Calu3 (cell line): ENCODE data around the gene MBNL2. TPM values are rescaled to one million over a fixed set of nuclear protein-coding genes. Genes with fewer than 3 reads are reported as not detected.

Source experiments
- BruUV-seq: library from RNA; stranded (reverse); fragments of 400-500 nt; replicated peaks from 2 replicates; lab custom pipeline; 2021; lab: Mats Ljungman, UMichigan
- CTCF ChIA-PET: fragments of 300-600 bp; sonication (Branson Sonifier 250); formaldehyde crosslinking; loops from one replicate; lab custom pipeline; 2022; ENCODE audit warnings: antibody characterized with exemption; lab: Charles Lee
- DNase-seq: peaks from one replicate; pipeline ENCODE4 v3.0.0; 2022
- H3K27ac Mint-ChIP-seq: one replicate; pipeline ENCODE4 v1.8.0; 2022; ENCODE audit warnings: mixed read lengths; ENCODE audit not compliant: unreplicated experiment
- H3K27me3 Mint-ChIP-seq: one replicate; pipeline ENCODE4 v1.8.0; 2022; ENCODE audit warnings: mixed read lengths; ENCODE audit not compliant: unreplicated experiment
- H3K36me3 Mint-ChIP-seq: one replicate; pipeline ENCODE4 v1.8.0; 2022; ENCODE audit warnings: mild to moderate bottlenecking, moderate library complexity, mixed read lengths; ENCODE audit not compliant: insufficient read depth, unreplicated experiment
- H3K4me1 Mint-ChIP-seq: one replicate; pipeline ENCODE4 v1.8.0; 2022; ENCODE audit warnings: mild to moderate bottlenecking, low read depth, mixed read lengths; ENCODE audit not compliant: unreplicated experiment
- H3K4me3 Mint-ChIP-seq: one replicate; pipeline ENCODE4 v1.8.0; 2022; ENCODE audit warnings: mild to moderate bottlenecking, low read depth, moderate library complexity, mixed read lengths; ENCODE audit not compliant: unreplicated experiment
- H3K9me3 Mint-ChIP-seq: one replicate; pipeline ENCODE4 v1.8.0; 2022; ENCODE audit warnings: low read depth, mixed read lengths; ENCODE audit not compliant: unreplicated experiment
- intact Hi-C: fragments of 100-400 bp; cut with micrococcal nuclease; formaldehyde crosslinking; loops from one replicate; pipeline ENCODE4 v1.10.0; 2022; ENCODE audit not compliant: unreplicated experiment
- total RNA-seq: library from RNA; stranded (reverse); gene quantifications from 2 replicates; pipeline ENCODE4 v1.2.3, GENCODE V29; 2022
- TF ChIP-seq, protein P1 (sequence below): fragments of 200-600 bp; IDR thresholded peaks from one replicate; pipeline ENCODE4 v1.8.0; 2022; ENCODE audit warnings: antibody characterized with exemption; ENCODE audit not compliant: unreplicated experiment

Gene MBNL2
- total RNA-seq, 1 experiment from 2014 or later = 37.1 TPM

DNA sequence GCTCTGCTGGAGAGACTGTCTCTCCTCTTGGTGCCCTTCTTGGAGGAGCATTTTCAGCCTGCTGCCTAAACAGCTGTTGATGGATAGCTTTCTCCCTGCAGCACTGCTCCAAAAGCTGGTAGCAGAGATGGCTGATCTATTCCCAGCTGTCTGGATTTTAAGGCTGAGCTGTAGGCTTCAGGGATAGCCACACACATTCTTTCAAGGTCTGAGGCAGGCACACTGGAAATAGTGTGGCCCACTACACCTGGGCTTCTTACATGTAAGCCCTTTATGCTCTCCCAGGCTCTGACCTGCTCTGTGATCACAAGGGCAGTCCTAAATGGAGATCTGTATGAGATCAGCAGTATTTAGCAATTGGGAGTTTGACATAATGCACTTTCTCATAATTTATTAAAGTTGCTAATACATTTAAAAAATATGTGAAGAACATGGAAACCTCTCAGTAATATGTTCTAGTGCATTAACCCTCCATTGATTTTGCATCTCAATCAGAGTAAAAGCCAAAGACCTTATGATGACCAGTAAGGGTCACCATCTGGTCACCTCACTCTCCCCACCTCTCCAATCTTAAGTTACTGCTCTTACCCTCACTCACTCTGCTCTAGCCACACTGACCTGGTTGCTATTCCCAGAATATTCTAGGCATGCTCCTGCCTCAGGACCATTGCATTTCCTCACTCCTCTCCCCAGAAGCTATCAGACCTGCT, 91.6 kb downstream of the MBNL2 start:
- Mint-ChIP-seq H3K9me3 (no peaks in the 10 kb centered on the region), H3K27ac (no peak overlapping the region)
- BruUV-seq = no TSS peak

DNA sequence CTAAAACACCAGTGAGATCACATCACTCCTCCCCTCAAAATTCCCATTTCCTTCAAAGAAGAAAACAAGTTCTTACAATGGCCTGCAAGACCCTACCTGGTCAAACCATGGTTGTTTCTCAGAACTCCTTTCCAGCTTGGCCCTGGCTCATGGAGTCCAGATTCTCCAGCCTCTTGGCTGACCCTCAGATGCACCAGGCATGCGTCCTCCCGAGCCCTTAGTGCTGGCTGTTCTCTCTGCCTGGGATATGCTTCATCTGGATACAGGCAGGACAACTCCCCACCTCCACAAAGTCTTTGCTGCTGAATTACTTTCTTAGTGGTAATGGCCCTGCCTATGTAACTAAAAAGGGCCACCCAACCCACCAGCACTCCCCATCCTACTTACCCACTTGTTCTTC, 94.3 kb downstream of the MBNL2 start:
- BruUV-seq = no TSS peak
- H3K4me1 Mint-ChIP-seq = no peaks in the 10 kb centered on the region
- CTCF ChIA-PET = no interaction called here
- H3K4me3 Mint-ChIP-seq = no peak overlapping the region
- H3K27ac Mint-ChIP-seq = no peak overlapping the region
- intact Hi-C loops = no loop called here
- H3K9me3 Mint-ChIP-seq = no peaks in the 10 kb centered on the region
- TF ChIP-seq, protein P1, sequence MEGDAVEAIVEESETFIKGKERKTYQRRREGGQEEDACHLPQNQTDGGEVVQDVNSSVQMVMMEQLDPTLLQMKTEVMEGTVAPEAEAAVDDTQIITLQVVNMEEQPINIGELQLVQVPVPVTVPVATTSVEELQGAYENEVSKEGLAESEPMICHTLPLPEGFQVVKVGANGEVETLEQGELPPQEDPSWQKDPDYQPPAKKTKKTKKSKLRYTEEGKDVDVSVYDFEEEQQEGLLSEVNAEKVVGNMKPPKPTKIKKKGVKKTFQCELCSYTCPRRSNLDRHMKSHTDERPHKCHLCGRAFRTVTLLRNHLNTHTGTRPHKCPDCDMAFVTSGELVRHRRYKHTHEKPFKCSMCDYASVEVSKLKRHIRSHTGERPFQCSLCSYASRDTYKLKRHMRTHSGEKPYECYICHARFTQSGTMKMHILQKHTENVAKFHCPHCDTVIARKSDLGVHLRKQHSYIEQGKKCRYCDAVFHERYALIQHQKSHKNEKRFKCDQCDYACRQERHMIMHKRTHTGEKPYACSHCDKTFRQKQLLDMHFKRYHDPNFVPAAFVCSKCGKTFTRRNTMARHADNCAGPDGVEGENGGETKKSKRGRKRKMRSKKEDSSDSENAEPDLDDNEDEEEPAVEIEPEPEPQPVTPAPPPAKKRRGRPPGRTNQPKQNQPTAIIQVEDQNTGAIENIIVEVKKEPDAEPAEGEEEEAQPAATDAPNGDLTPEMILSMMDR = no peak
- H3K36me3 Mint-ChIP-seq = no peaks in the 10 kb centered on the region
- no peaks in the 10 kb centered on the region for H3K27me3 Mint-ChIP-seq
- DNase-seq = no peak

More for the DNA sequence above, 91.6 kb downstream of the MBNL2 start:
- CTCF ChIA-PET = no interaction called here
- Mint-ChIP-seq H3K4me3 (no peak overlapping the region), H3K36me3 (no peaks in the 10 kb centered on the region), H3K4me1 (peaks cover 11% of the 10 kb centered on the region), H3K27me3 (no peaks in the 10 kb centered on the region)
- no peak for DNase-seq
- TF ChIP-seq, protein P1 = no peak
- intact Hi-C loops = no loop called here

DNA sequence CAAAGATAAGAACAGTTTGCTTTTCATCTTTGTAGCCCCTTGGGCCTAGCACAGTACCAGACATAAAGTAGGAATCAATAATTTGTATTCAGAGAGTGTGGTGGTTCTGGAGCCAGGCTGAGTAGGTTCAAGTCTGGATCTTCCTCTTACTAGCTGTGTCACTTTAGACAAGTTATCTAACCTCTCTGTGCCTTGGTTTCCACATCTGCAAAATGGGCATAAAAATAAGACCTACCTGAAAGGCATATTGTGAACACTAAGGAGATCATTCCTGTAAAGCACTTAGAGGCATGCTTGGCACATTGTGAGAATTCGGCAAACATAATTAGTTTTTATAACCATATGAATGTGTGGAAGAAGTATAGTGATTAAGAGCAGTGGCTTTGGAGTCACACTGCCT, 95.8 kb downstream of the MBNL2 start:
- CTCF ChIA-PET = no interaction called here
- DNase-seq = no peak
- BruUV-seq = no TSS peak
- H3K27me3 Mint-ChIP-seq = no peaks in the 10 kb centered on the region
- H3K27ac Mint-ChIP-seq = no peak overlapping the region
- H3K9me3 Mint-ChIP-seq = no peaks in the 10 kb centered on the region
- TF ChIP-seq, protein P1 = no peak
- intact Hi-C loops = no loop called here
- no peaks in the 10 kb centered on the region for H3K36me3 Mint-ChIP-seq
- no peak overlapping the region for H3K4me3 Mint-ChIP-seq
- H3K4me1 Mint-ChIP-seq = no peaks in the 10 kb centered on the region

DNA sequence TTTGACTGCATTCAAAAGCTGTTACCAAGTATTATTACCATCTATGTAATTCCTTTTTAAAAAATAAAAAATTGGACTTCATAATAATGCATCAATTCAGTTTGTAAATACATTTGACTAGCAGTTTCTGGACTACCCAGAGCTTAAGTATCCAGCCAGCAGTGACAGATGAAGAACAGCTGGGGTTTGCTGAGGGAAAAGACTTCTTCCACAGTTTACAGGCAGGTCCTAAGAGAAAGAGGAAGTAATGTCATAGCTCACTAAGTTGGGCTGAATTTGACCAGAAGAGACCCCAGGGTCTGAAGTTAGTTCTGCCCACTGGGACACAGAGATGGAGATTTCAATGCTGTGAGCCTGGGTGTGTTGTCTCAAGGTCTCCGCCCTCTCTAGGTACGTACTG, 96.4 kb downstream of the MBNL2 start:
- BruUV-seq = no TSS peak
- TF ChIP-seq, protein P1 = no peak
- H3K9me3 Mint-ChIP-seq = no peaks in the 10 kb centered on the region
- H3K4me3 Mint-ChIP-seq = no peak overlapping the region
- CTCF ChIA-PET = no interaction called here
- H3K36me3 Mint-ChIP-seq = no peaks in the 10 kb centered on the region
- H3K27me3 Mint-ChIP-seq = no peaks in the 10 kb centered on the region
- no peaks in the 10 kb centered on the region for H3K4me1 Mint-ChIP-seq
- intact Hi-C loops = no loop called here
- DNase-seq = no peak
- no peak overlapping the region for H3K27ac Mint-ChIP-seq
